Osteoblast (primary cell): Measurements from ENCODE around the gene GXYLT1. TPM values are rescaled to one million over a fixed set of nuclear protein-coding genes. Genes with fewer than 3 reads are reported as not detected.
"Not testable (repeated sequence)": the region's sequence is repeated elsewhere in the genome, so short reads cannot be mapped to it uniquely, and the experiment has no call there.

Experiments
- DNase-seq: peaks from one replicate; pipeline ENCODE4 v3.0.0; 2011; ENCODE audit warnings: low spot score, mixed read lengths; ENCODE audit not compliant: insufficient read length; ENCODE audit errors: missing footprints
- H2AFZ ChIP-seq: 2 replicates; pipeline ENCODE4 v1.6.0; 2011; ENCODE audit warnings: mild to moderate bottlenecking, low read length
- H3K27ac ChIP-seq: 2 replicates; pipeline ENCODE4 v1.5.1; 2011; ENCODE audit warnings: mild to moderate bottlenecking, low read depth, low read length, moderate library complexity
- H3K27me3 ChIP-seq: 2 replicates; pipeline ENCODE4 v1.6.0; 2012; ENCODE audit warnings: mild to moderate bottlenecking, control low read depth, inconsistent platforms, low read length, moderate library complexity; ENCODE audit not compliant: insufficient read depth
- H3K36me3 ChIP-seq: 2 replicates; pipeline ENCODE4 v1.5.1; 2011; ENCODE audit warnings: mild to moderate bottlenecking, low read length, control low read depth, moderate library complexity; ENCODE audit not compliant: insufficient read depth
- H3K4me1 ChIP-seq: 2 replicates; pipeline ENCODE4 v1.5.1; 2011; ENCODE audit warnings: mild to moderate bottlenecking, low read length, control low read depth, moderate library complexity; ENCODE audit not compliant: insufficient read depth
- H3K4me2 ChIP-seq: 2 replicates; pipeline ENCODE4 v1.6.0; 2011; ENCODE audit warnings: mild to moderate bottlenecking, low read length; ENCODE audit not compliant: insufficient read depth
- H3K4me3 ChIP-seq: fragments of 200-600 bp; sonication (generic); 3 replicates; pipeline ENCODE4 v1.5.1; 2012; ENCODE audit warnings: mild to moderate bottlenecking, low read length, inconsistent platforms; ENCODE audit not compliant: insufficient read depth
- H3K79me2 ChIP-seq: 2 replicates; pipeline ENCODE4 v1.6.0; 2012; ENCODE audit warnings: mild to moderate bottlenecking, low read length, control low read depth, inconsistent platforms; ENCODE audit not compliant: insufficient read depth
- H3K9me3 ChIP-seq: 2 replicates; pipeline ENCODE4 v1.5.1; 2011; ENCODE audit warnings: low read depth, low read length, control low read depth
- H4K20me1 ChIP-seq: 2 replicates; pipeline ENCODE4 v1.6.0; 2012; ENCODE audit warnings: mild to moderate bottlenecking, low read length, control low read depth; ENCODE audit not compliant: insufficient read depth
- CTCF ChIP-seq: IDR thresholded peaks from 2 replicates; pipeline ENCODE4 v1.5.1; 2011; ENCODE audit warnings: mild to moderate bottlenecking, low read depth, low read length, moderate library complexity; ENCODE audit errors: extremely low read depth
- total RNA-seq: library from RNA; depleted of rRNA; stranded (reverse); fragments of >200 nt; gene quantifications from 2 replicates; pipeline ENCODE4 v1.2.3, GENCODE V29; 2012

GXYLT1 gene
- 7.6 and 11.8 TPM in 2 replicates for total RNA-seq

- DNase-seq = peak; percentile 98
- peaks cover 45% of the 10 kb centered on the region for H3K79me2 ChIP-seq
- no peaks in the 10 kb centered on the region for H3K36me3 ChIP-seq
- H3K4me3 ChIP-seq = peak within 1 kb of the TSS; percentile 82
- H3K4me1 ChIP-seq = peaks cover 16% of the 10 kb centered on the region
- peak within 1 kb of the TSS; percentile 48 for H3K27ac ChIP-seq
- H3K27me3 ChIP-seq = no peaks in the 10 kb centered on the region
- peak within 1 kb of the TSS; percentile 88 for H2AFZ ChIP-seq
- H4K20me1 ChIP-seq = peaks cover 9% of the 10 kb centered on the region
- no peak for TF ChIP-seq CTCF
- no peaks in the 10 kb centered on the region for H3K9me3 ChIP-seq
- peak within 1 kb of the TSS; percentile 98 for H3K4me2 ChIP-seq
These were observed at the start of gene GXYLT1 for GRCh38 chr12:42144408-42145196. Gene GXYLT1, minus strand, starts transcription at chr12:42144874. Its CDS starts 228 bp downstream, at chr12:42144646.

GRCh38 chr12:42192686-42193085 is 48.0 kb upstream of the GXYLT1 start:
- Histone ChIP-seq H3K36me3 (peaks cover 11% of the 10 kb centered on the region), H3K27ac (no peak overlapping the region), H3K9me3 (no peaks in the 10 kb centered on the region), H3K4me2 (no peak overlapping the region), H3K27me3 (no peaks in the 10 kb centered on the region), H3K4me3 (no peak overlapping the region), H3K4me1 (no peaks in the 10 kb centered on the region), H4K20me1 (no peaks in the 10 kb centered on the region), H3K79me2 (peaks cover 8% of the 10 kb centered on the region), H2AFZ (no peak overlapping the region)
- DNase-seq = peak; percentile 27
- TF ChIP-seq CTCF = no peak

GRCh38 chr12:42192258-42192657 is 47.6 kb upstream of the GXYLT1 start:
- Histone ChIP-seq H3K79me2 (peaks cover 8% of the 10 kb centered on the region), H3K4me1 (no peaks in the 10 kb centered on the region), H3K27me3 (no peaks in the 10 kb centered on the region), H4K20me1 (no peaks in the 10 kb centered on the region), H3K9me3 (no peaks in the 10 kb centered on the region), H3K36me3 (peaks cover 11% of the 10 kb centered on the region), H3K4me3 (no peak overlapping the region), H3K27ac (no peak overlapping the region), H3K4me2 (no peak overlapping the region), H2AFZ (no peak overlapping the region)
- TF ChIP-seq CTCF = no peak
- DNase-seq = no peak

- H3K4me3 ChIP-seq = no peak overlapping the region
- no peak overlapping the region for H3K4me2 ChIP-seq
- H3K27me3 ChIP-seq = no peaks in the 10 kb centered on the region
- H3K36me3 ChIP-seq = peaks cover 11% of the 10 kb centered on the region
- no peaks in the 10 kb centered on the region for H4K20me1 ChIP-seq
- H3K9me3 ChIP-seq = no peaks in the 10 kb centered on the region
- H3K27ac ChIP-seq = no peak overlapping the region
- peaks cover 2% of the 10 kb centered on the region for H3K79me2 ChIP-seq
- no peaks in the 10 kb centered on the region for H3K4me1 ChIP-seq
- TF ChIP-seq CTCF = no peak
- H2AFZ ChIP-seq = no peak overlapping the region
- no peak for DNase-seq
These were observed 45.7 kb upstream of the GXYLT1 start for GRCh38 chr12:42190376-42190775.

- H3K4me1 ChIP-seq, H3K4me2 ChIP-seq, H4K20me1 ChIP-seq, H3K27me3 ChIP-seq, H3K4me3 ChIP-seq, DNase-seq, H3K27ac ChIP-seq, H3K79me2 ChIP-seq, H2AFZ ChIP-seq, H3K36me3 ChIP-seq, H3K9me3 ChIP-seq: not testable (repeated sequence)
These were observed 43.6 kb upstream of the GXYLT1 start for GRCh38 chr12:42188275-42188674.
